ENCODE data around the gene ENAM.

Gene ENAM

GRCh38 chr4:70601422-70602039 is 27.0 kb upstream of the ENAM start:
- H3K4me1 ChIP-seq (ENCODE audit: control insufficient read depth in 2 of 2, insufficient read depth in 2 of 2, low read length in 2 of 2): no peaks in the 10 kb centered on the region
- H3K27me3 ChIP-seq (ENCODE audit: control insufficient read depth in 2 of 2, insufficient read depth in 2 of 2, low read length in 2 of 2): no peaks in the 10 kb centered on the region
- no peak overlapping the region for H3K9ac ChIP-seq (ENCODE audit: low read depth in 1 of 2, low read length in 2 of 2)
- no peaks in the 10 kb centered on the region for H3K36me3 ChIP-seq (ENCODE audit: control insufficient read depth in 2 of 2, insufficient read depth in 2 of 2, low read length in 2 of 2)
- no peaks in the 10 kb centered on the region for H3K9me3 ChIP-seq (ENCODE audit: control insufficient read depth in 2 of 2, low read length in 2 of 2)
- no peak overlapping the region for H3K4me3 ChIP-seq (ENCODE audit: low read length in 2 of 2)
- no peak overlapping the region for H3K27ac ChIP-seq (ENCODE audit: low read depth in 2 of 2, low read length in 2 of 2)

GRCh38 chr4:70603856-70604255 is 24.7 kb upstream of the ENAM start:
- H3K9me3 ChIP-seq (ENCODE audit: control insufficient read depth in 2 of 2, low read length in 2 of 2): no peaks in the 10 kb centered on the region
- H3K27ac ChIP-seq (ENCODE audit: low read depth in 2 of 2, low read length in 2 of 2): no peak overlapping the region
- no peaks in the 10 kb centered on the region for H3K36me3 ChIP-seq (ENCODE audit: control insufficient read depth in 2 of 2, insufficient read depth in 2 of 2, low read length in 2 of 2)
- no peak overlapping the region for H3K9ac ChIP-seq (ENCODE audit: low read depth in 1 of 2, low read length in 2 of 2)
- H3K27me3 ChIP-seq (ENCODE audit: control insufficient read depth in 2 of 2, insufficient read depth in 2 of 2, low read length in 2 of 2): no peaks in the 10 kb centered on the region
- no peaks in the 10 kb centered on the region for H3K4me1 ChIP-seq (ENCODE audit: control insufficient read depth in 2 of 2, insufficient read depth in 2 of 2, low read length in 2 of 2)
- no peak overlapping the region for H3K4me3 ChIP-seq (ENCODE audit: low read length in 2 of 2)

GRCh38 chr4:70606459-70606858 is 22.1 kb upstream of the ENAM start:
- Histone ChIP-seq H3K27me3 (ENCODE audit: control insufficient read depth in 2 of 2, insufficient read depth in 2 of 2, low read length in 2 of 2) (no peaks in the 10 kb centered on the region), H3K9ac (ENCODE audit: low read depth in 1 of 2, low read length in 2 of 2) (no peak overlapping the region), H3K4me3 (ENCODE audit: low read length in 2 of 2) (no peak overlapping the region), H3K4me1 (ENCODE audit: control insufficient read depth in 2 of 2, insufficient read depth in 2 of 2, low read length in 2 of 2) (no peaks in the 10 kb centered on the region), H3K36me3 (ENCODE audit: control insufficient read depth in 2 of 2, insufficient read depth in 2 of 2, low read length in 2 of 2) (no peaks in the 10 kb centered on the region), H3K27ac (ENCODE audit: low read depth in 2 of 2, low read length in 2 of 2) (no peak overlapping the region), H3K9me3 (ENCODE audit: control insufficient read depth in 2 of 2, low read length in 2 of 2) (no peaks in the 10 kb centered on the region)

- no peak overlapping the region for H3K9ac ChIP-seq (ENCODE audit: low read depth in 1 of 2, low read length in 2 of 2)
- H3K9me3 ChIP-seq (ENCODE audit: control insufficient read depth in 2 of 2, low read length in 2 of 2): no peaks in the 10 kb centered on the region
- H3K27me3 ChIP-seq (ENCODE audit: control insufficient read depth in 2 of 2, insufficient read depth in 2 of 2, low read length in 2 of 2): no peaks in the 10 kb centered on the region
- H3K4me3 ChIP-seq (ENCODE audit: low read length in 2 of 2): no peak overlapping the region
- H3K27ac ChIP-seq (ENCODE audit: low read depth in 2 of 2, low read length in 2 of 2): no peak overlapping the region
- H3K36me3 ChIP-seq (ENCODE audit: control insufficient read depth in 2 of 2, insufficient read depth in 2 of 2, low read length in 2 of 2): no peaks in the 10 kb centered on the region
- no peaks in the 10 kb centered on the region for H3K4me1 ChIP-seq (ENCODE audit: control insufficient read depth in 2 of 2, insufficient read depth in 2 of 2, low read length in 2 of 2)
Measured at GRCh38 chr4:70607334-70607853, 21.1 kb upstream of the ENAM start.

- Histone ChIP-seq H3K4me1 (ENCODE audit: control insufficient read depth in 2 of 2, insufficient read depth in 2 of 2, low read length in 2 of 2) (no peaks in the 10 kb centered on the region), H3K9ac (ENCODE audit: low read depth in 1 of 2, low read length in 2 of 2) (no peak overlapping the region), H3K36me3 (ENCODE audit: control insufficient read depth in 2 of 2, insufficient read depth in 2 of 2, low read length in 2 of 2) (no peaks in the 10 kb centered on the region), H3K9me3 (ENCODE audit: control insufficient read depth in 2 of 2, low read length in 2 of 2) (no peaks in the 10 kb centered on the region), H3K27ac (ENCODE audit: low read depth in 2 of 2, low read length in 2 of 2) (no peak overlapping the region), H3K27me3 (ENCODE audit: control insufficient read depth in 2 of 2, insufficient read depth in 2 of 2, low read length in 2 of 2) (no peaks in the 10 kb centered on the region), H3K4me3 (ENCODE audit: low read length in 2 of 2) (no peak overlapping the region)
Measured at GRCh38 chr4:70608324-70608723, 20.2 kb upstream of the ENAM start.

- Histone ChIP-seq H3K36me3 (ENCODE audit: control insufficient read depth in 2 of 2, insufficient read depth in 2 of 2, low read length in 2 of 2) (no peaks in the 10 kb centered on the region), H3K4me3 (ENCODE audit: low read length in 2 of 2) (peak overlapping the region; percentile 53), H3K4me1 (ENCODE audit: control insufficient read depth in 2 of 2, insufficient read depth in 2 of 2, low read length in 2 of 2) (no peaks in the 10 kb centered on the region), H3K9me3 (ENCODE audit: control insufficient read depth in 2 of 2, low read length in 2 of 2) (no peaks in the 10 kb centered on the region), H3K9ac (ENCODE audit: low read depth in 1 of 2, low read length in 2 of 2) (peak overlapping the region in 1 of 2 donors; percentile 34), H3K27ac (ENCODE audit: low read depth in 2 of 2, low read length in 2 of 2) (peak overlapping the region; percentile 16 to 45), H3K27me3 (ENCODE audit: control insufficient read depth in 2 of 2, insufficient read depth in 2 of 2, low read length in 2 of 2) (no peaks in the 10 kb centered on the region)
Measured at GRCh38 chr4:70613306-70614183, 15.0 kb upstream of the ENAM start.

- H3K4me3 ChIP-seq (ENCODE audit: low read length in 2 of 2): peak overlapping the region in 1 of 2 donors; percentile 53
- no peaks in the 10 kb centered on the region for H3K9me3 ChIP-seq (ENCODE audit: control insufficient read depth in 2 of 2, low read length in 2 of 2)
- peak overlapping the region in 1 of 2 donors; percentile 11 for H3K9ac ChIP-seq (ENCODE audit: low read depth in 1 of 2, low read length in 2 of 2)
- H3K27ac ChIP-seq (ENCODE audit: low read depth in 2 of 2, low read length in 2 of 2): peak overlapping the region; percentile 16 to 45
- no peaks in the 10 kb centered on the region for H3K4me1 ChIP-seq (ENCODE audit: control insufficient read depth in 2 of 2, insufficient read depth in 2 of 2, low read length in 2 of 2)
- no peaks in the 10 kb centered on the region for H3K36me3 ChIP-seq (ENCODE audit: control insufficient read depth in 2 of 2, insufficient read depth in 2 of 2, low read length in 2 of 2)
- no peaks in the 10 kb centered on the region for H3K27me3 ChIP-seq (ENCODE audit: control insufficient read depth in 2 of 2, insufficient read depth in 2 of 2, low read length in 2 of 2)
Measured at GRCh38 chr4:70614184-70614555, 14.4 kb upstream of the ENAM start.

GRCh38 chr4:70619288-70619687 is 9.3 kb upstream of the ENAM start:
- H3K4me3 ChIP-seq (ENCODE audit: low read length in 2 of 2): no peak overlapping the region
- H3K9me3 ChIP-seq (ENCODE audit: control insufficient read depth in 2 of 2, low read length in 2 of 2): no peaks in the 10 kb centered on the region
- no peaks in the 10 kb centered on the region for H3K36me3 ChIP-seq (ENCODE audit: control insufficient read depth in 2 of 2, insufficient read depth in 2 of 2, low read length in 2 of 2)
- H3K4me1 ChIP-seq (ENCODE audit: control insufficient read depth in 2 of 2, insufficient read depth in 2 of 2, low read length in 2 of 2): no peaks in the 10 kb centered on the region
- no peak overlapping the region for H3K9ac ChIP-seq (ENCODE audit: low read depth in 1 of 2, low read length in 2 of 2)
- no peaks in the 10 kb centered on the region for H3K27me3 ChIP-seq (ENCODE audit: control insufficient read depth in 2 of 2, insufficient read depth in 2 of 2, low read length in 2 of 2)
- no peak overlapping the region for H3K27ac ChIP-seq (ENCODE audit: low read depth in 2 of 2, low read length in 2 of 2)

GRCh38 chr4:70619778-70620177 is 8.8 kb upstream of the ENAM start:
- Histone ChIP-seq H3K9ac (ENCODE audit: low read depth in 1 of 2, low read length in 2 of 2) (no peak overlapping the region), H3K4me3 (ENCODE audit: low read length in 2 of 2) (no peak overlapping the region), H3K27ac (ENCODE audit: low read depth in 2 of 2, low read length in 2 of 2) (no peak overlapping the region), H3K27me3 (ENCODE audit: control insufficient read depth in 2 of 2, insufficient read depth in 2 of 2, low read length in 2 of 2) (no peaks in the 10 kb centered on the region), H3K36me3 (ENCODE audit: control insufficient read depth in 2 of 2, insufficient read depth in 2 of 2, low read length in 2 of 2) (no peaks in the 10 kb centered on the region), H3K4me1 (ENCODE audit: control insufficient read depth in 2 of 2, insufficient read depth in 2 of 2, low read length in 2 of 2) (no peaks in the 10 kb centered on the region), H3K9me3 (ENCODE audit: control insufficient read depth in 2 of 2, low read length in 2 of 2) (no peaks in the 10 kb centered on the region)

- Histone ChIP-seq H3K27me3 (ENCODE audit: control insufficient read depth in 2 of 2, insufficient read depth in 2 of 2, low read length in 2 of 2) (no peaks in the 10 kb centered on the region), H3K9me3 (ENCODE audit: control insufficient read depth in 2 of 2, low read length in 2 of 2) (no peaks in the 10 kb centered on the region), H3K27ac (ENCODE audit: low read depth in 2 of 2, low read length in 2 of 2) (no peak overlapping the region), H3K4me1 (ENCODE audit: control insufficient read depth in 2 of 2, insufficient read depth in 2 of 2, low read length in 2 of 2) (no peaks in the 10 kb centered on the region), H3K9ac (ENCODE audit: low read depth in 1 of 2, low read length in 2 of 2) (no peak overlapping the region), H3K4me3 (ENCODE audit: low read length in 2 of 2) (no peak overlapping the region), H3K36me3 (ENCODE audit: control insufficient read depth in 2 of 2, insufficient read depth in 2 of 2, low read length in 2 of 2) (no peaks in the 10 kb centered on the region)
Measured at GRCh38 chr4:70623323-70623722, 5.2 kb upstream of the ENAM start.

Measured in mucosa of rectum (tissue), 2 donors.